Neural progenitor cell (in vitro differentiated cells): ENCODE measurements around the gene LONRF2. TPM values are rescaled to one million over a fixed set of nuclear protein-coding genes. Genes with fewer than 3 reads are reported as not detected.

Source experiments
- DNase-seq: peaks from one replicate; pipeline ENCODE4 v3.0.0-alpha.2; 2016; ENCODE audit warnings: low spot score
- H2AFZ ChIP-seq: fragments of 200-600 bp; sonication (generic); replicated peaks from 2 replicates; pipeline ENCODE4 v1.6.1; 2016; ENCODE audit warnings: antibody characterized with exemption
- H3F3A ChIP-seq: fragments of 200-600 bp; sonication (generic); 2 replicates; pipeline ENCODE4 v1.6.1; 2016; ENCODE audit warnings: antibody characterized with exemption, low read depth
- H3K27ac ChIP-seq: fragments of 200-600 bp; sonication (generic); 2 replicates; pipeline ENCODE4 v1.5.1; 2016; ENCODE audit warnings: mild to moderate bottlenecking
- H3K27me3 ChIP-seq: fragments of 200-600 bp; sonication (generic); 2 replicates; pipeline ENCODE4 v1.6.1; 2016; ENCODE audit warnings: mild to moderate bottlenecking, moderate library complexity
- H3K36me3 ChIP-seq: fragments of 200-600 bp; sonication (generic); 2 replicates; pipeline ENCODE4 v1.5.1; 2016
- H3K4me1 ChIP-seq: fragments of 200-600 bp; sonication (generic); 2 replicates; pipeline ENCODE4 v1.6.1; 2016; ENCODE audit warnings: mixed run types
- H3K4me2 ChIP-seq: fragments of 200-600 bp; sonication (generic); 2 replicates; pipeline ENCODE4 v1.6.1; 2016
- H3K4me3 ChIP-seq: fragments of 200-600 bp; sonication (generic); 2 replicates; pipeline ENCODE4 v1.5.1; 2016
- H3K79me2 ChIP-seq: fragments of 200-600 bp; sonication (generic); 2 replicates; pipeline ENCODE4 v1.6.1; 2016; ENCODE audit warnings: low read depth
- H3K9ac ChIP-seq: fragments of 200-600 bp; sonication (generic); 2 replicates; pipeline ENCODE4 v1.6.1; 2016
- H3K9me3 ChIP-seq: fragments of 200-600 bp; sonication (generic); 2 replicates; pipeline ENCODE4 v1.5.1; 2016; ENCODE audit warnings: low read depth
- H4K20me1 ChIP-seq: fragments of 200-600 bp; sonication (generic); 2 replicates; pipeline ENCODE4 v1.6.1; 2016; ENCODE audit warnings: low read depth
- H3K27ac Mint-ChIP-seq: 3 replicates; pipeline ENCODE4 v1.8.0; 2021; ENCODE audit warnings: mixed read lengths
- H3K27me3 Mint-ChIP-seq: 2 replicates; pipeline ENCODE4 v1.8.0; 2022; ENCODE audit warnings: low read depth, mild to moderate bottlenecking, inconsistent platforms, moderate library complexity, mixed read lengths; ENCODE audit not compliant: insufficient read depth
- H3K36me3 Mint-ChIP-seq: 3 replicates; pipeline ENCODE4 v1.8.0; 2021; ENCODE audit warnings: mixed read lengths
- H3K4me1 Mint-ChIP-seq: 3 replicates; pipeline ENCODE4 v1.8.0; 2021; ENCODE audit warnings: mixed read lengths
- H3K4me3 Mint-ChIP-seq: 3 replicates; pipeline ENCODE4 v1.8.0; 2021; ENCODE audit warnings: mild to moderate bottlenecking, moderate library complexity, mixed read lengths
- H3K9me3 Mint-ChIP-seq: 3 replicates; pipeline ENCODE4 v1.8.0; 2020; ENCODE audit warnings: mixed read lengths
- EZH2 ChIP-seq: fragments of 200-600 bp; sonication (generic); IDR thresholded peaks from 2 replicates; pipeline ENCODE4 v1.6.1; 2017; ENCODE audit warnings: antibody characterized with exemption, mild to moderate bottlenecking, moderate library complexity
- EZH2phosphoT487 ChIP-seq: fragments of 200-600 bp; sonication (generic); IDR thresholded peaks from 2 replicates; pipeline ENCODE4 v1.6.1; 2017; ENCODE audit warnings: antibody characterized with exemption
- total RNA-seq: library from RNA; depleted of rRNA; stranded (reverse); fragments of >200 nt; gene quantifications from 2 replicates; pipeline ENCODE4 v1.2.3, GENCODE V29; 2015; ENCODE audit warnings: low replicate concordance
- TF ChIP-seq, protein P1 (sequence below): fragments of 200-600 bp; sonication (generic); IDR thresholded peaks from 2 replicates; pipeline ENCODE4 v1.5.1; 2017; ENCODE audit warnings: antibody characterized with exemption, mild to moderate bottlenecking

Gene LONRF2
- total RNA-seq, 1 donor from 2014 or later, result 0.37 TPM

DNA sequence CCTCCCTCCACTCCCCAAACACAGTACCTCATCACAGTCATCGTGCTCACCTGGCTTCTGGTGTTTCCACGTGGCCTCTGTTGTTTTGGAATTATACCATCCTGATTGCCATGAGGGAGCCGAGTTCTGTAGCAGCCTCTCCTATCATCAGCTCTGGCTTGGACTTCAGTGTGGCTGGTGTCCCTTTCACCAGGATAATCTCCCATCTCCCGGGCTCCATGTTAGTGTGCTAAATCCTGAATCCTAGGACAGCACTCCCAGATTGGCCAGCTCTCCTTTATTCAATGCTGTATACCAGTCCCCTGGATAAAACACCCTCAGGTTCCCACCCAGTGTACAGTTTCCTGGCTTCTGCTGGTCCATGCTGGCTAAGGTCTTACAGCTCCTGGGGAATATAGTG, 53.3 kb downstream of the LONRF2 start:
- no peaks in the 10 kb centered on the region for H3K27me3 ChIP-seq
- H3K9ac ChIP-seq, result no peak overlapping the region
- Mint-ChIP-seq H3K27me3 (peaks cover 4% of the 10 kb centered on the region), H3K27ac (no peak overlapping the region), H3K4me1 (no peaks in the 10 kb centered on the region), H3K36me3 (peaks cover 4% of the 10 kb centered on the region), H3K9me3 (no peaks in the 10 kb centered on the region), H3K4me3 (no peak overlapping the region)
- DNase-seq, result no peak
- no peak overlapping the region for H3K4me3 ChIP-seq
- H2AFZ ChIP-seq, result no peak overlapping the region
- no peaks in the 10 kb centered on the region for H3K36me3 ChIP-seq
- no peak overlapping the region for H3K4me2 ChIP-seq
- TF ChIP-seq EZH2, result no peak
- no peak for TF ChIP-seq EZH2phosphoT487
- TF ChIP-seq, protein P1, sequence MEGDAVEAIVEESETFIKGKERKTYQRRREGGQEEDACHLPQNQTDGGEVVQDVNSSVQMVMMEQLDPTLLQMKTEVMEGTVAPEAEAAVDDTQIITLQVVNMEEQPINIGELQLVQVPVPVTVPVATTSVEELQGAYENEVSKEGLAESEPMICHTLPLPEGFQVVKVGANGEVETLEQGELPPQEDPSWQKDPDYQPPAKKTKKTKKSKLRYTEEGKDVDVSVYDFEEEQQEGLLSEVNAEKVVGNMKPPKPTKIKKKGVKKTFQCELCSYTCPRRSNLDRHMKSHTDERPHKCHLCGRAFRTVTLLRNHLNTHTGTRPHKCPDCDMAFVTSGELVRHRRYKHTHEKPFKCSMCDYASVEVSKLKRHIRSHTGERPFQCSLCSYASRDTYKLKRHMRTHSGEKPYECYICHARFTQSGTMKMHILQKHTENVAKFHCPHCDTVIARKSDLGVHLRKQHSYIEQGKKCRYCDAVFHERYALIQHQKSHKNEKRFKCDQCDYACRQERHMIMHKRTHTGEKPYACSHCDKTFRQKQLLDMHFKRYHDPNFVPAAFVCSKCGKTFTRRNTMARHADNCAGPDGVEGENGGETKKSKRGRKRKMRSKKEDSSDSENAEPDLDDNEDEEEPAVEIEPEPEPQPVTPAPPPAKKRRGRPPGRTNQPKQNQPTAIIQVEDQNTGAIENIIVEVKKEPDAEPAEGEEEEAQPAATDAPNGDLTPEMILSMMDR, result no peak
- H3K79me2 ChIP-seq, result no peaks in the 10 kb centered on the region
- no peaks in the 10 kb centered on the region for H3K9me3 ChIP-seq
- H3K4me1 ChIP-seq, result no peaks in the 10 kb centered on the region
- no peaks in the 10 kb centered on the region for H3F3A ChIP-seq
- no peak overlapping the region for H3K27ac ChIP-seq
- H4K20me1 ChIP-seq, result no peaks in the 10 kb centered on the region

DNA sequence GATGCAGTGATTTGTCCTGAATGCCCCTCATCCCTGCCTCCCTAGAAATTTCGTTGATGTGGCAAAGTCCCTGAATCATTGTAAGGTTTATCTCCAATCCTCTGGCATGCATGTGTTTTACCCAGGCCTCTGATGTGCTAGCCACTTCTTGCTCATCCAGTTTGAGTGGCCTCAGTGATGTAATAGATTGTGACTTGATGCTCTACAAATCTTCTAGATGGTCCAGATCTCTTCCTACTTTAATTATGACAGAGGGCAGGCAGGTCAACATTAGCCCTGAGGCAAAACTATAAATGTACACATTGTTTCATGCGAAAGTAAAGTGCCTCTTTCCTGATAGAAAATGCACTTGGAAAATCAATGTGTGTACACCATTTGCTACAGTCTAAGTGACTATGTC, 54.5 kb downstream of the LONRF2 start:
- H3K9me3 ChIP-seq, result no peaks in the 10 kb centered on the region
- peaks cover 4% of the 10 kb centered on the region for H3K36me3 Mint-ChIP-seq
- H2AFZ ChIP-seq, result no peak overlapping the region
- no peaks in the 10 kb centered on the region for H3K4me1 ChIP-seq
- no peaks in the 10 kb centered on the region for H3F3A ChIP-seq
- peaks cover 4% of the 10 kb centered on the region for H3K27me3 Mint-ChIP-seq
- H4K20me1 ChIP-seq, result no peaks in the 10 kb centered on the region
- H3K27me3 ChIP-seq, result no peaks in the 10 kb centered on the region
- no peak overlapping the region for H3K9ac ChIP-seq
- no peaks in the 10 kb centered on the region for H3K79me2 ChIP-seq
- no peaks in the 10 kb centered on the region for H3K9me3 Mint-ChIP-seq
- DNase-seq, result no peak
- no peak overlapping the region for H3K27ac ChIP-seq
- H3K4me1 Mint-ChIP-seq, result peaks cover 8% of the 10 kb centered on the region
- no peak overlapping the region for H3K4me3 ChIP-seq
- H3K27ac Mint-ChIP-seq, result no peak overlapping the region
- H3K4me2 ChIP-seq, result no peak overlapping the region
- no peak overlapping the region for H3K4me3 Mint-ChIP-seq
- no peaks in the 10 kb centered on the region for H3K36me3 ChIP-seq
- TF ChIP-seq, protein P1, result no peak
- TF ChIP-seq EZH2phosphoT487 (no peak), EZH2 (no peak)

DNA sequence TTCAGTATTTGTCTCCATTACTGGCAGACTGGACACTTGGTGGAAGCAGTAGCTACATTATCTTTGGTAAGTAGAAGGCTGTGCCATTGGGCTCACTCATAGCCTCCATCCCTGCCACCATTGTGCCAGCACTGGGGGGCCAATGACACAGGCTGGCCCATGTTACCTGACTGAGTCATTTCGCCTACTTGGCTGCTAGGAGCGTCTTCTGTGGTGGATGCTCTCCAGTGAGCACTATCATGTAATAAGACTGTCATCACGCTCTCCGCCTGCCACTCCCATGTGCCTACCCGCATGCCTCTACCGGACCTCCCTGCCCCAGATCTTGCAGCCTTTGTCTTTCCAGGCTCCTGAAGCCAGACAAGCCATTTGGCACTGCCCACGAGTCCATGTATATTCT, 56.2 kb downstream of the LONRF2 start:
- Histone ChIP-seq H4K20me1 (no peaks in the 10 kb centered on the region), H3K27me3 (no peaks in the 10 kb centered on the region), H3K36me3 (no peaks in the 10 kb centered on the region), H3K9me3 (no peaks in the 10 kb centered on the region), H3K4me1 (no peaks in the 10 kb centered on the region), H2AFZ (no peak overlapping the region), H3K4me2 (no peak overlapping the region), H3K27ac (no peak overlapping the region), H3K79me2 (no peaks in the 10 kb centered on the region), H3K9ac (no peak overlapping the region), H3K4me3 (no peak overlapping the region), H3F3A (no peaks in the 10 kb centered on the region)
- no peak overlapping the region for H3K4me3 Mint-ChIP-seq
- peaks cover 4% of the 10 kb centered on the region for H3K27me3 Mint-ChIP-seq
- H3K27ac Mint-ChIP-seq, result no peak overlapping the region
- no peak for TF ChIP-seq EZH2
- TF ChIP-seq, protein P1, result no peak
- TF ChIP-seq EZH2phosphoT487, result no peak
- peaks cover 8% of the 10 kb centered on the region for H3K4me1 Mint-ChIP-seq
- no peaks in the 10 kb centered on the region for H3K36me3 Mint-ChIP-seq
- no peaks in the 10 kb centered on the region for H3K9me3 Mint-ChIP-seq
- DNase-seq, result no peak

DNA sequence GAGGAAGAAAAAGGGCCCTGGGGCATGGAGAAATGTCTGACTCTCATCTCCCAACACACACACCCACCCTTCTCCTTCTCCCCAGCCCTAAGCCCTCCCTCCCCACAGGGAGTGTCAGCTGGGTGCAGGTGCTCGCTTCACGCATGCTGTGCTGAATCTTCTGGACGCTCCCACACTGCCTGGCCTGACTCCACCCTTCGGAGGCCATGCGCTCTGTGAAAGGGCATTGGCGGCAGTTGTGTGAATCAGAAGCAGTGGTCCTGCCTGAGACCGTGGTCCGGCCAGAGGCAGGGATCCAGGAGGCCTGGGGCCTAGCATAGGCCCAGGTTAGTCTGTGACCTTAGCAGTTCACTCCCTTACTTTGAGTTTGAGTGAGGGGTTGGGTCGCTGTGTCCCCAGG, 57.1 kb downstream of the LONRF2 start:
- peaks cover 4% of the 10 kb centered on the region for H3K27me3 Mint-ChIP-seq
- Histone ChIP-seq H3K79me2 (no peaks in the 10 kb centered on the region), H4K20me1 (no peaks in the 10 kb centered on the region), H3K36me3 (no peaks in the 10 kb centered on the region), H3K27me3 (no peaks in the 10 kb centered on the region), H2AFZ (no peak overlapping the region), H3K9me3 (no peaks in the 10 kb centered on the region), H3F3A (no peaks in the 10 kb centered on the region), H3K27ac (no peak overlapping the region), H3K4me1 (no peaks in the 10 kb centered on the region), H3K4me3 (no peak overlapping the region), H3K9ac (no peak overlapping the region), H3K4me2 (no peak overlapping the region)
- no peak overlapping the region for H3K4me3 Mint-ChIP-seq
- TF ChIP-seq EZH2phosphoT487 (no peak), EZH2 (no peak)
- TF ChIP-seq, protein P1, result no peak
- H3K27ac Mint-ChIP-seq, result no peak overlapping the region
- H3K4me1 Mint-ChIP-seq, result peaks cover 8% of the 10 kb centered on the region
- no peaks in the 10 kb centered on the region for H3K9me3 Mint-ChIP-seq
- no peaks in the 10 kb centered on the region for H3K36me3 Mint-ChIP-seq
- no peak for DNase-seq
